Daoy (cell line): Measurements from ENCODE around the gene SLC38A5. TPM values are rescaled to one million over a fixed set of nuclear protein-coding genes. Genes with fewer than 3 reads are reported as not detected.

Experiments
- total RNA-seq: library from RNA; depleted of rRNA; stranded (reverse); fragments of >200 nt; shearing (Covaris generic); gene quantifications from 2 replicates; pipeline ENCODE4 v1.2.3, GENCODE V29; 2014; rRNA removed

SLC38A5 gene
- total RNA-seq, 1 experiment from 2014 or later: not detected

Other genes starting within 250 kb of the SLC38A5 start
- gene SSX1, start 214.9 kb downstream of the SLC38A5 start, total RNA-seq: not detected in 2 replicates
- 1.1 TPM in 1 of 2 replicates, not detected in the other for gene SSX3, start 113.6 kb downstream of the SLC38A5 start, total RNA-seq
- gene SSX4, start 86.7 kb downstream of the SLC38A5 start, total RNA-seq: not detected in 2 replicates
- not detected in 2 replicates for gene SSX4B, start 58.3 kb downstream of the SLC38A5 start, total RNA-seq
- gene FTSJ1, start 5.9 kb upstream of the SLC38A5 start, total RNA-seq: 78.5 and 99.4 TPM in 2 replicates
- 10.2 and 17.1 TPM in 2 replicates for gene PORCN, start 38.7 kb upstream of the SLC38A5 start, total RNA-seq
- gene EBP, start 51.5 kb upstream of the SLC38A5 start, total RNA-seq: 105 and 106 TPM in 2 replicates
- 2.4 and 3.0 TPM in 2 replicates for gene TBC1D25, start 69.5 kb upstream of the SLC38A5 start, total RNA-seq
- 142 and 159 TPM in 2 replicates for gene RBM3, start 104.2 kb upstream of the SLC38A5 start, total RNA-seq
- gene WDR13, start 127.2 kb upstream of the SLC38A5 start, total RNA-seq: 82.3 and 92.5 TPM in 2 replicates
- gene WAS, start 213.5 kb upstream of the SLC38A5 start, total RNA-seq: 0.57 TPM in 1 of 2 replicates, not detected in the other
- gene SUV39H1, start 226.5 kb upstream of the SLC38A5 start, total RNA-seq: 14.3 and 20.7 TPM in 2 replicates